OCI-LY3 (cell line): ENCODE measurements around the gene NTRK2.

Experiments used
- H2AFZ ChIP-seq: fragments of 200-600, 300-600 bp; shearing (Covaris generic); 2 replicates; pipeline ENCODE4 v1.6.0; 2014; ENCODE audit warnings: antibody characterized with exemption, low read depth, low read length
- H3K27ac ChIP-seq: fragments of 200-600, 300-600 bp; sonication (generic); 2 replicates; pipeline ENCODE4 v1.5.1; 2014; ENCODE audit warnings: mild to moderate bottlenecking, low read length, moderate library complexity, mixed read lengths
- H3K27me3 ChIP-seq: fragments of 200-600, 300-600 bp; sonication (generic); 2 replicates; pipeline ENCODE4 v1.6.1; 2014; ENCODE audit warnings: low read depth, low read length, mixed read lengths
- H3K36me3 ChIP-seq: fragments of 200-600, 300-600 bp; sonication (generic); replicated peaks from 2 replicates; pipeline ENCODE3; 2014; ENCODE audit warnings: low read depth, low read length, mixed read lengths
- H3K4me1 ChIP-seq: fragments of 300-600, 200-600 bp; sonication (generic); 2 replicates; pipeline ENCODE4 v1.6.1; 2014; ENCODE audit warnings: low read length, mixed read lengths
- H3K4me2 ChIP-seq: fragments of 200-600, 300-600 bp; sonication (generic); 2 replicates; pipeline ENCODE4 v1.6.1; 2014; ENCODE audit warnings: low read length, mixed read lengths
- H3K4me3 ChIP-seq: fragments of 300-600, 200-600 bp; sonication (generic); 2 replicates; pipeline ENCODE4 v1.5.1; 2014; ENCODE audit warnings: antibody characterized with exemption, mild to moderate bottlenecking, low read length, moderate library complexity
- H3K79me2 ChIP-seq: fragments of 300-600, 200-600 bp; shearing (Covaris generic); 2 replicates; pipeline ENCODE4 v1.6.1; 2014; ENCODE audit warnings: mild to moderate bottlenecking, low read length, mixed read lengths
- H3K9ac ChIP-seq: fragments of 300-600, 200-600 bp; shearing (Covaris generic); 2 replicates; pipeline ENCODE4 v1.6.0; 2014; ENCODE audit warnings: mild to moderate bottlenecking, low read length, moderate library complexity
- H3K9me3 ChIP-seq: fragments of 200-600, 300-600 bp; shearing (Covaris generic); 2 replicates; pipeline ENCODE4 v1.6.1; 2014; ENCODE audit warnings: low read length, mixed read lengths; ENCODE audit not compliant: insufficient read depth
- H4K20me1 ChIP-seq: fragments of 200-600, 300-600 bp; sonication (generic); 2 replicates; pipeline ENCODE4 v1.6.1; 2016; ENCODE audit warnings: low read length, mixed read lengths; ENCODE audit not compliant: insufficient read depth
- CTCF ChIP-seq: fragments of 200-600, 300-600 bp; sonication (generic); IDR thresholded peaks from 2 replicates; pipeline ENCODE4 v1.5.1; 2014; ENCODE audit warnings: antibody characterized with exemption, low read length, low read depth
- EZH2phosphoT487 ChIP-seq: fragments of 200-600 bp; shearing (Covaris generic); IDR thresholded peaks from 2 replicates; pipeline ENCODE4 v1.6.1; 2018; ENCODE audit warnings: antibody characterized with exemption, mixed run types, low read depth

NTRK2 gene

GRCh38 chr9:84932915-84933527 lies 263.5 kb downstream of the NTRK2 start:
- Histone ChIP-seq H3K36me3 (no peaks in the 10 kb centered on the region), H3K4me1 (peaks cover 29% of the 10 kb centered on the region), H3K27ac (no peak overlapping the region), H3K4me3 (no peak overlapping the region), H3K79me2 (no peaks in the 10 kb centered on the region), H3K9ac (no peak overlapping the region), H2AFZ (no peak overlapping the region), H3K9me3 (no peaks in the 10 kb centered on the region), H4K20me1 (no peaks in the 10 kb centered on the region), H3K4me2 (no peak overlapping the region), H3K27me3 (no peaks in the 10 kb centered on the region)
- TF ChIP-seq CTCF (peak; percentile 50), EZH2phosphoT487 (no peak)

GRCh38 chr9:84935528-84936117 lies 266.1 kb downstream of the NTRK2 start:
- no peak for TF ChIP-seq EZH2phosphoT487
- no peak for TF ChIP-seq CTCF

GRCh38 chr9:84937180-84937579 lies 267.7 kb downstream of the NTRK2 start:
- Histone ChIP-seq H3K36me3 (no peaks in the 10 kb centered on the region), H3K4me3 (no peak overlapping the region), H3K4me1 (peaks cover 31% of the 10 kb centered on the region), H3K9ac (no peak overlapping the region), H3K4me2 (no peak overlapping the region), H3K79me2 (no peaks in the 10 kb centered on the region), H3K9me3 (no peaks in the 10 kb centered on the region), H4K20me1 (no peaks in the 10 kb centered on the region), H3K27me3 (no peaks in the 10 kb centered on the region), H2AFZ (no peak overlapping the region), H3K27ac (no peak overlapping the region)
- TF ChIP-seq EZH2phosphoT487: no peak
- TF ChIP-seq CTCF: no peak

More at GRCh38 chr9:84935528-84936117, 266.1 kb downstream of the NTRK2 start:
- H3K79me2 ChIP-seq: no peaks in the 10 kb centered on the region
- H3K4me2 ChIP-seq: peak overlapping the region; percentile 78
- peak overlapping the region; percentile 88 for H3K27ac ChIP-seq
- no peaks in the 10 kb centered on the region for H3K9me3 ChIP-seq
- H4K20me1 ChIP-seq: no peaks in the 10 kb centered on the region
- H3K36me3 ChIP-seq: no peaks in the 10 kb centered on the region
- no peak overlapping the region for H2AFZ ChIP-seq
- peaks cover 31% of the 10 kb centered on the region for H3K4me1 ChIP-seq
- H3K9ac ChIP-seq: peak overlapping the region; percentile 44
- no peaks in the 10 kb centered on the region for H3K27me3 ChIP-seq
- H3K4me3 ChIP-seq: peak overlapping the region; percentile 32

GRCh38 chr9:84937581-84937980 lies 268.1 kb downstream of the NTRK2 start:
- H2AFZ ChIP-seq: no peak overlapping the region
- H3K4me1 ChIP-seq: peaks cover 31% of the 10 kb centered on the region
- H3K9me3 ChIP-seq: no peaks in the 10 kb centered on the region
- H3K79me2 ChIP-seq: no peaks in the 10 kb centered on the region
- no peak overlapping the region for H3K4me3 ChIP-seq
- no peaks in the 10 kb centered on the region for H3K36me3 ChIP-seq
- H3K4me2 ChIP-seq: no peak overlapping the region
- H3K9ac ChIP-seq: no peak overlapping the region
- no peaks in the 10 kb centered on the region for H3K27me3 ChIP-seq
- H3K27ac ChIP-seq: no peak overlapping the region
- no peak for TF ChIP-seq CTCF
- no peak for TF ChIP-seq EZH2phosphoT487
- H4K20me1 ChIP-seq: no peaks in the 10 kb centered on the region
